ENCODE results near the gene SLC10A4. TPM values are rescaled to one million over a fixed set of nuclear protein-coding genes. Genes with fewer than 3 reads are reported as not detected.
A peak's percentile ranks its signal among the peaks of the same experiment; 100 is the strongest.
"Not testable (repeated sequence)": the region's sequence is repeated elsewhere in the genome, so short reads cannot be mapped to it uniquely, and the experiment has no call there.

Gene SLC10A4, protein sequence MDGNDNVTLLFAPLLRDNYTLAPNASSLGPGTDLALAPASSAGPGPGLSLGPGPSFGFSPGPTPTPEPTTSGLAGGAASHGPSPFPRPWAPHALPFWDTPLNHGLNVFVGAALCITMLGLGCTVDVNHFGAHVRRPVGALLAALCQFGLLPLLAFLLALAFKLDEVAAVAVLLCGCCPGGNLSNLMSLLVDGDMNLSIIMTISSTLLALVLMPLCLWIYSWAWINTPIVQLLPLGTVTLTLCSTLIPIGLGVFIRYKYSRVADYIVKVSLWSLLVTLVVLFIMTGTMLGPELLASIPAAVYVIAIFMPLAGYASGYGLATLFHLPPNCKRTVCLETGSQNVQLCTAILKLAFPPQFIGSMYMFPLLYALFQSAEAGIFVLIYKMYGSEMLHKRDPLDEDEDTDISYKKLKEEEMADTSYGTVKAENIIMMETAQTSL
- total RNA-seq (not detected), polyA plus RNA-seq (under 1 TPM in 1 of 2 donors, not detected in 1; 0.42 TPM)

DNA sequence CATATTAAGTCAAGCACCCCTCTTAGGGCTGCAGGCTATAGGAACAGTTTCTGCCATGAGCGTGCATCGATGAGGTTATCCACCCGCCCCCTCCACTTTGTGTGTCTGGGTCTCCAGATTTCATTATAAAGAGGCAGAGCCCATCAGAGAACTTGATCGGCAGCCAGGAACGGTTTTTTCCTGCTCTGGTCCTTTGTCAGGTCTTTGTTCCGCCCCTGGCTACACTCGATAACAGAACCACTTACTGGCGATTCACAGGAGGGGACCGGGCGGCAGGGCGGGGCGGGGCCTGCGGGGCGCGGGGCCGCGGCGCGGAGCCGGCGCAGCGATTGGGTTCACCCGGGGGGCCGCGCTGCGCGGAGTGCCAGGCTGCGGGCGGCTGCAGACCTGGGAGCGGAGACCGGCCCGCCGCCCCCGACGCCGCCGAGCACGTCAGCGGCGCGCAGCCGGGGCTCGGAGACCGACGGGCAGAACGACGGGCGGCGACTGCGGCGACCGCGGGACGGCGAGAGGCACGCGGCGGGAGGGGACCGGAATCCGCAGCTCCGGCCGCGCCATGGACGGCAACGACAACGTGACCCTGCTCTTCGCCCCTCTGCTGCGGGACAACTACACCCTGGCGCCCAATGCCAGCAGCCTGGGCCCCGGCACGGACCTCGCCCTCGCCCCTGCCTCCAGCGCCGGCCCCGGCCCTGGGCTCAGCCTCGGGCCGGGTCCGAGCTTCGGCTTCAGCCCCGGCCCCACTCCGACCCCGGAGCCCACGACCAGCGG lies at the start of gene SLC10A4:
Gene SLC10A4 (plus strand): TSS at position 338 of the 771 bp plus-strand sequence. CDS start 219 bp downstream, at position 557.
- FAIRE-seq, result no peak
- no peaks in the 10 kb centered on the region for H3K4me1 ChIP-seq
- WGBS, 2 donors, result 4 to 6% methylated on average over 61 to 85 of the region's 85 CpGs
- no peaks in the 10 kb centered on the region for H3K9me3 ChIP-seq
- peak in 1 of 6 donors; percentile 61 for DNase-seq
- no peak within 1 kb of the TSS for H3K27ac ChIP-seq
- peak within 1 kb of the TSS in 2 of 4 donors; percentile 22 to 41 for H3K4me3 ChIP-seq
- H3K27me3 ChIP-seq, result peaks cover 0 to 22% (median 9%) of the 10 kb centered on the region in 4 donors
- intact Hi-C loops (cut with DNase I), result no loop called here
- TF ChIP-seq, protein P1, sequence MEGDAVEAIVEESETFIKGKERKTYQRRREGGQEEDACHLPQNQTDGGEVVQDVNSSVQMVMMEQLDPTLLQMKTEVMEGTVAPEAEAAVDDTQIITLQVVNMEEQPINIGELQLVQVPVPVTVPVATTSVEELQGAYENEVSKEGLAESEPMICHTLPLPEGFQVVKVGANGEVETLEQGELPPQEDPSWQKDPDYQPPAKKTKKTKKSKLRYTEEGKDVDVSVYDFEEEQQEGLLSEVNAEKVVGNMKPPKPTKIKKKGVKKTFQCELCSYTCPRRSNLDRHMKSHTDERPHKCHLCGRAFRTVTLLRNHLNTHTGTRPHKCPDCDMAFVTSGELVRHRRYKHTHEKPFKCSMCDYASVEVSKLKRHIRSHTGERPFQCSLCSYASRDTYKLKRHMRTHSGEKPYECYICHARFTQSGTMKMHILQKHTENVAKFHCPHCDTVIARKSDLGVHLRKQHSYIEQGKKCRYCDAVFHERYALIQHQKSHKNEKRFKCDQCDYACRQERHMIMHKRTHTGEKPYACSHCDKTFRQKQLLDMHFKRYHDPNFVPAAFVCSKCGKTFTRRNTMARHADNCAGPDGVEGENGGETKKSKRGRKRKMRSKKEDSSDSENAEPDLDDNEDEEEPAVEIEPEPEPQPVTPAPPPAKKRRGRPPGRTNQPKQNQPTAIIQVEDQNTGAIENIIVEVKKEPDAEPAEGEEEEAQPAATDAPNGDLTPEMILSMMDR (IDR thresholded peaks at IDR 0.05), result no peak
- H3K36me3 ChIP-seq, result no peaks in the 10 kb centered on the region
- ATAC-seq, result peak in 3 of 4 donors; percentile 20 to 47 (median 36)

DNA sequence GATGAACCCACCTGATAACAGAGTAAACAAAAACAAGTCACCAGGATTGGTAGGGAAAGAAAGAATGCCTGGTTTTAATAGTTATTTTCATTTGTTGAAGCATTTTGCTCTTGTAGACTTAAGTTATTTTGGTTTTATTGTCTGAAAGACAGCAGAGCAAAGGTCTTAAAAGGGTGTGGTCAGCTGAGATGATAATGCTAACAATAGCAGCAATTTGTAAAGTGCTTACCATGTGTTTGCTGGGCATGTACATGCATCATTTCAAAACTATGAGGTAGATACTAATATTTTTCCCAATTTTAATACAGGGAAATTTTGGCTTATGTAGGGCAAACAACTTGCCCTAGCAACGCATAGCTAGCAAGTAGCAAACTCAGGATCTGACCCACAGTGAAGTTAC lies 46.8 kb upstream of the SLC10A4 start:
- no peak for FAIRE-seq

DNA sequence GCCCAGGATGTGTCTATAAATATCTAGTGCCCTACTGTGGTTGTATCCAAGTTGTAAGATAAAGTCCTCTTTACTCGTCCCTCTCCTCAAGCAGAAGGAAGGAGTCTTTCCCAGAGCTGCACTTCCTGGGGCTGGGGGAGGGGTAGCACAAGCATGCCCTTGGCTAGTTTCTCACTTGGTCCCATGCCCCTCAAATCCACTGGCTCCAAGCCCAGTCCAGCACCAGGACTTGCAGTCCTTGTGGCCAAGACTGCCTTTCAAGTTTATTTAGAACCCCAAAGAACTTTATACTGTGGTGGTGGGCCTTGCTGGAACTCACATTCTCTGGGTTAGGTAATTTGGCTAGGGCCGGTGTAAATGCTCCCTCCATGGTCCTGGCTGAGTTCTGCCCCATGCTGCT lies 43.2 kb upstream of the SLC10A4 start:
- 43 to 60% methylated on average over 2 of the region's 2 CpGs for WGBS, 2 donors
- TF ChIP-seq, protein P1 (IDR thresholded peaks at IDR 0.05), result no peak
- DNase-seq (no peak), FAIRE-seq (no peak), ATAC-seq (no peak)
- no peaks in the 10 kb centered on the region for H3K36me3 ChIP-seq
- no peaks in the 10 kb centered on the region for H3K9me3 ChIP-seq
- intact Hi-C loops (cut with DNase I), result no loop called here
- H3K4me3 ChIP-seq, result no peak overlapping the region
- H3K27ac ChIP-seq, result no peak overlapping the region
- H3K27me3 ChIP-seq, result no peaks in the 10 kb centered on the region
- no peaks in the 10 kb centered on the region for H3K4me1 ChIP-seq

More for the DNA sequence above, 46.8 kb upstream of the SLC10A4 start:
- intact Hi-C loops (cut with DNase I), result no loop called here
- 86 to 90% methylated on average over 1 of the region's 1 CpG for WGBS, 2 donors
- TF ChIP-seq, protein P1 (IDR thresholded peaks at IDR 0.05), result no peak
- Histone ChIP-seq H3K4me1 (no peaks in the 10 kb centered on the region), H3K27ac (no peak overlapping the region), H3K9me3 (no peaks in the 10 kb centered on the region), H3K36me3 (no peaks in the 10 kb centered on the region), H3K27me3 (no peaks in the 10 kb centered on the region), H3K4me3 (no peak overlapping the region)
- ATAC-seq, result no peak
- DNase-seq, result no peak

DNA sequence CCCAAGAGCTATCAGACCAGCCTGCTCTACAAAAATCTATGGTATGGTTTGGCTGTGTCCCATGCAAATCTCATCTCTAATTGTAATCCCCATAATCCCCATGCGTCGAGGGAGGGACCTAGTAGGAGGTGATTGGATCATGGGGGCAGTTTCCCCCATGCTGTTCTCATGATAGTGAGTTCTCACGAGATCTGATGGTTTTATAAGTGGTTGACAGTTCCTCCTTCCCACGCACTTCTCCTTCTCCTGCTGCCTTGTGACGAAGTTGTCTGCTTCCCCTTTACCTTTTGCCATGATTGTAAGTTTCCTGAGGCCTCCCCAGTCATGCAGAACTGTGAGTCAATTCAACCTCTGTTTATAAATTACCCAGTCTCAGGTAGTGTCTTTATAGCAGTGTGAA lies 42.2 kb upstream of the SLC10A4 start:
- H3K4me1 ChIP-seq; FAIRE-seq; DNase-seq; H3K36me3 ChIP-seq; H3K27me3 ChIP-seq; H3K27ac ChIP-seq; intact Hi-C loops (cut with DNase I); H3K9me3 ChIP-seq; ATAC-seq; H3K4me3 ChIP-seq: not testable (repeated sequence)
- 79 to 81% methylated on average over 5 of the region's 5 CpGs for WGBS, 2 donors

DNA sequence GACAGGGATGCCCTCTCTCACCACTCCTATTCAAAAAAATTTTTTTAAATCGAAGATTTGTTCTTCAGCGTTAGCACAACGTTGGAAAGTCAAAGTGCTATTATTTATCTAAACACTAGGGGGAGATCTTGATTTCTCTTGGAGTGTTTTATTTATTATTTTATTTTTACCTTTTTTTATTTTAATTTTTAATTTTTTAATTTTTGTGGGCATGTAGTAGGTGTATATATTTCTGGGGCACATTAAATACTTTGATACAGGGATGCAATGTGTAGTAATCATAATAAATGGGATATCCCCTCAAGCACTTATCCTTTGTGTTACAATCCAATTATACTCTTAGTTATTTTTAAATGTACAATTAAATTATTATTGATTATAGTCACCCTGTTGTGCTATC lies 37.4 kb upstream of the SLC10A4 start:
- no peaks in the 10 kb centered on the region for H3K4me1 ChIP-seq
- H3K36me3 ChIP-seq, result no peaks in the 10 kb centered on the region
- TF ChIP-seq, protein P1 (IDR thresholded peaks at IDR 0.05), result peak; percentile 21 to 49 (median 32)
- H3K4me3 ChIP-seq, result no peak overlapping the region
- DNase-seq (no peak), FAIRE-seq (peak; percentile 43), ATAC-seq (no peak)
- H3K9me3 ChIP-seq, result no peaks in the 10 kb centered on the region
- no peaks in the 10 kb centered on the region for H3K27me3 ChIP-seq
- 2 to 9% methylated on average over 3 of the region's 3 CpGs for WGBS, 2 donors
- H3K27ac ChIP-seq, result no peak overlapping the region
- intact Hi-C loops (cut with DNase I), result no loop called here
